K562 (cell line): ENCODE results near the gene ZSCAN26. TPM values are rescaled to one million over a fixed set of nuclear protein-coding genes. Genes with fewer than 3 reads are reported as not detected.

Source experiments
- BACH1 ChIP-seq: fragments of 200-800 bp; sonication (Bioruptor generic); IDR thresholded peaks from 2 replicates; pipeline ENCODE4 v1.6.1; 2016; ENCODE audit warnings: missing genetic modification characterization, missing compliant biosample characterization
- CBX5 ChIP-seq: IDR thresholded peaks from 2 replicates; pipeline ENCODE4 v1.6.1; 2014; ENCODE audit warnings: low read depth, borderline replicate concordance
- CREB3L1 ChIP-seq: fragments of 450-650 bp; IDR thresholded peaks from 2 replicates; pipeline ENCODE4 v1.6.1; 2014; ENCODE audit warnings: low read depth, mild to moderate bottlenecking, moderate library complexity, borderline replicate concordance
- CSDE1 ChIP-seq, 2 experiments: fragments of 450-650 bp; IDR thresholded peaks; 2 replicates each; pipeline ENCODE4 v1.6.1; 2016; ENCODE audit warnings: mild to moderate bottlenecking in 1 of 2
- DNMT1 ChIP-seq: fragments of 450-650 bp; IDR thresholded peaks from 2 replicates; pipeline ENCODE4 v1.6.1; 2016; ENCODE audit warnings: antibody characterized with exemption, mild to moderate bottlenecking
- ELK3 ChIP-seq: fragments of 450-650 bp; formaldehyde crosslinking; IDR thresholded peaks from 2 replicates; pipeline ENCODE4 v1.4.0; 2020; ENCODE audit warnings: mild to moderate bottlenecking
- HIVEP1 ChIP-seq: fragments of 250-450 bp; sonication (Bioruptor Pico); IDR thresholded peaks from 2 replicates; pipeline ENCODE4 v1.4.0; 2020; ENCODE audit warnings: mild to moderate bottlenecking
- HNRNPL ChIP-seq: fragments of 200-400 bp; formaldehyde crosslinking; IDR thresholded peaks from 2 replicates; pipeline ENCODE4 v1.6.1; 2017; ENCODE audit warnings: low read depth, mild to moderate bottlenecking, low read length
- HSF4 ChIP-seq: fragments of 250-450 bp; sonication (Bioruptor Pico); IDR thresholded peaks from 2 replicates; pipeline ENCODE4 v2.1.2; 2022; ENCODE audit warnings: mild to moderate bottlenecking, moderate library complexity, borderline replicate concordance
- MAFG ChIP-seq: fragments of 450-650 bp; conservative IDR thresholded peaks from 2 replicates; pipeline ENCODE4 v1.6.1; 2016; ENCODE audit warnings: missing genetic modification characterization, missing compliant biosample characterization
- MBD2 ChIP-seq: sonication (generic); IDR thresholded peaks from 2 replicates; pipeline ENCODE4 v1.6.1; 2016; ENCODE audit warnings: low read depth, borderline replicate concordance
- NFRKB ChIP-seq: fragments of 450-650 bp; IDR thresholded peaks from 2 replicates; pipeline ENCODE4 v1.6.1; 2016; ENCODE audit warnings: low read depth
- RCOR1 ChIP-seq, 2 experiments: IDR thresholded peaks; 2 replicates each; pipeline ENCODE4 v1.6.1; 2012; ENCODE audit warnings: low read depth in 2 of 2, low read length in 2 of 2, borderline replicate concordance in 1 of 2, improper control_type of control experiment in 1 of 2
- USF1 ChIP-seq: sonication (generic); formaldehyde crosslinking; IDR thresholded peaks from 2 replicates; pipeline ENCODE4 v1.9.0; 2022; ENCODE audit warnings: mild to moderate bottlenecking, missing genetic modification reagents
- VEZF1 ChIP-seq: fragments of 200-800 bp; sonication (Bioruptor generic); IDR thresholded peaks from 2 replicates; pipeline ENCODE4 v1.6.1; 2017; ENCODE audit warnings: missing genetic modification characterization, missing compliant biosample characterization
- ZNF239 ChIP-seq: fragments of 250-450 bp; sonication (Bioruptor Pico); IDR thresholded peaks from 2 replicates; pipeline ENCODE4 v1.4.0; 2020; ENCODE audit warnings: mild to moderate bottlenecking
- ZNF253 ChIP-seq: fragments of 250-450 bp; sonication (Bioruptor Pico); conservative IDR thresholded peaks from 2 replicates; pipeline ENCODE4 v1.6.1; 2021; ENCODE audit warnings: mild to moderate bottlenecking
- polyA plus RNA-seq, 8 experiments: library from polyadenylated mRNA; depleted of rRNA in 4 of 8; stranded (reverse) in 5 of 8; unstranded in 3 of 8; fragments of >200 nt; fragmentation: Nextera tagmentation in 2 of 8; fragmentation: Illumina TruSeq in 1 of 8; extraction: Ambion mirVana in 2 of 8; extraction: Trizol in 1 of 8; gene quantifications; 2 replicates each; pipeline versions ENCODE4 v1.2.1 to v1.2.3, GENCODE V29; 2011 to 2014; ENCODE audit warnings: inconsistent platforms in 1 of 8, missing spikeins in 1 of 8
- total RNA-seq, 7 experiments: library from RNA; depleted of rRNA in 6 of 7; stranded (reverse); fragments of >200 nt in 6 of 7; fragmentation: Illumina TruSeq in 2 of 7; extraction: Trizol in 2 of 7; gene quantifications; 2 replicates each; pipeline versions ENCODE4 v1.2.1 to v1.2.3, GENCODE V29; 2011 to 2021; ENCODE audit warnings: low replicate concordance in 1 of 7

The ZSCAN26 gene
- total and polyA plus RNA-seq, 9 of the 15 experiments (the other 6 are each of a cell fraction or from before 2014, with no cell fraction given): 5.9 to 14.2 (median 10.5) TPM

GRCh38 chr6:28225056-28225834 is 41.7 kb upstream of the ZSCAN26 start, which contains the start of gene ZSCAN9 (continued):
- TF ChIP-seq VEZF1 (peak; percentile 90), ZNF253 (CRISPR knock-in tag) (no peak), BACH1 (tag) (no peak; the same call in 1 of the 2 replicates), CBX5 (peak; percentile 80; the same call in 1 of the 2 replicates), HNRNPL (no peak), DNMT1 (no peak), NFRKB (peak; percentile 99), ZNF239 (CRISPR knock-in tag) (no peak; the same call in 1 of the 2 replicates), USF1 (CRISPR knock-in tag) (no peak), MAFG (tag) (no peak), HSF4 (CRISPR knock-in tag) (no peak), CREB3L1 (peak; percentile 88), MBD2 (peak; percentile 87), ELK3 (no peak), HIVEP1 (CRISPR knock-in tag) (no peak), RCOR1 (IDR thresholded peaks at IDR 0.05; ENCODE audit: borderline replicate concordance in 1 of 2, low read depth in 2 of 2, low read length in 2 of 2) (peak; percentile 30 to 88; a peak in 3 of 4 replicates), CSDE1 (IDR thresholded peaks at IDR 0.05) (no peak; a peak in 1 of 4 replicates)
